ENCODE measurements around the gene MUC2. TPM values are rescaled to one million over a fixed set of nuclear protein-coding genes. Genes with fewer than 3 reads are reported as not detected.
A peak's percentile ranks its signal among the peaks of the same experiment; 100 is the strongest.

The MUC2 gene
- total RNA-seq, 1 experiment from 2014 or later: 0.04 TPM

DNA sequence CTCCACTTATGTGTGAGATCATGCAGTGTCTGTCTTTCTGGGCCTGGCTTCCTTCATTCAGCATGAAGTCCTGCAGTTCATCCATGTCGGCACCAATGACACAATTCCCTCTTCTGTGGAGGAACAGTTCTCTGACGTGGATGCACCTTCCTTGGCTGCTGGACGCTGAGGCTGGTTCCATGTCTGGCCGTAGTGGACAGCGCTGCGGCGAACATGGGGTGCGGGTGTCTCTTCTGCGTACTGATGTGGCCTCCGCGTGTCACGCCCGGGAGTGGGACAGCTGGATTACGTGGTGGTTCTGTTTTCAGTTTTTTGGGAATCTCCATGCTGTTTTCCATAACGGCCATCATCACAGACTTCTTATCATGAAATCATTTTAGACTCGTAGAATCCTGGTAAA is 16.9 kb upstream of the MUC2 start:
- Histone ChIP-seq H3K4me2 (no peak overlapping the region), H3K27ac (no peak overlapping the region), H4K20me1 (ENCODE audit: insufficient read depth) (no peaks in the 10 kb centered on the region), H3K36me3 (ENCODE audit: low read depth) (no peaks in the 10 kb centered on the region), H3K4me3 (no peak overlapping the region), H3F3A (ENCODE audit: insufficient read depth, low read depth) (peaks cover 10% of the 10 kb centered on the region; the same call in 1 of the 2 replicates), H2AFZ (no peak overlapping the region), H3K79me2 (ENCODE audit: low read depth) (no peaks in the 10 kb centered on the region), H3K4me1 (replicated peaks; ENCODE audit: insufficient read depth) (peaks cover 12% of the 10 kb centered on the region), H3K9me3 (ENCODE audit: insufficient read depth, low read depth) (no peaks in the 10 kb centered on the region), H3K9me2 (ENCODE audit: insufficient read depth) (no peaks in the 10 kb centered on the region), H3K27me3 (ENCODE audit: insufficient read depth, low read depth) (no peaks in the 10 kb centered on the region)
- ChIA-PET POLR2A (ENCODE audit: unreplicated experiment) (no interaction called here), CTCF (interaction anchor here (0.7 kb wide), 1 partner anchor 23 kb away, joined by 8 read pairs; no protein-coding TSS in a partner anchor)
- no TSS peak for BruUV-seq (replicated peaks)
- TF ChIP-seq, protein P1, sequence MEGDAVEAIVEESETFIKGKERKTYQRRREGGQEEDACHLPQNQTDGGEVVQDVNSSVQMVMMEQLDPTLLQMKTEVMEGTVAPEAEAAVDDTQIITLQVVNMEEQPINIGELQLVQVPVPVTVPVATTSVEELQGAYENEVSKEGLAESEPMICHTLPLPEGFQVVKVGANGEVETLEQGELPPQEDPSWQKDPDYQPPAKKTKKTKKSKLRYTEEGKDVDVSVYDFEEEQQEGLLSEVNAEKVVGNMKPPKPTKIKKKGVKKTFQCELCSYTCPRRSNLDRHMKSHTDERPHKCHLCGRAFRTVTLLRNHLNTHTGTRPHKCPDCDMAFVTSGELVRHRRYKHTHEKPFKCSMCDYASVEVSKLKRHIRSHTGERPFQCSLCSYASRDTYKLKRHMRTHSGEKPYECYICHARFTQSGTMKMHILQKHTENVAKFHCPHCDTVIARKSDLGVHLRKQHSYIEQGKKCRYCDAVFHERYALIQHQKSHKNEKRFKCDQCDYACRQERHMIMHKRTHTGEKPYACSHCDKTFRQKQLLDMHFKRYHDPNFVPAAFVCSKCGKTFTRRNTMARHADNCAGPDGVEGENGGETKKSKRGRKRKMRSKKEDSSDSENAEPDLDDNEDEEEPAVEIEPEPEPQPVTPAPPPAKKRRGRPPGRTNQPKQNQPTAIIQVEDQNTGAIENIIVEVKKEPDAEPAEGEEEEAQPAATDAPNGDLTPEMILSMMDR (conservative IDR thresholded peaks at IDR 0.05): no peak
- TF ChIP-seq EZH2 (IDR thresholded peaks at IDR 0.05; ENCODE audit: low read depth): no peak
- DNase-seq: no peak
- intact Hi-C loops (cut with micrococcal nuclease; ENCODE audit: unreplicated experiment): loop anchor here (10.0 kb wide), 1 partner anchor 57 kb away; no protein-coding TSS in a partner anchor

DNA sequence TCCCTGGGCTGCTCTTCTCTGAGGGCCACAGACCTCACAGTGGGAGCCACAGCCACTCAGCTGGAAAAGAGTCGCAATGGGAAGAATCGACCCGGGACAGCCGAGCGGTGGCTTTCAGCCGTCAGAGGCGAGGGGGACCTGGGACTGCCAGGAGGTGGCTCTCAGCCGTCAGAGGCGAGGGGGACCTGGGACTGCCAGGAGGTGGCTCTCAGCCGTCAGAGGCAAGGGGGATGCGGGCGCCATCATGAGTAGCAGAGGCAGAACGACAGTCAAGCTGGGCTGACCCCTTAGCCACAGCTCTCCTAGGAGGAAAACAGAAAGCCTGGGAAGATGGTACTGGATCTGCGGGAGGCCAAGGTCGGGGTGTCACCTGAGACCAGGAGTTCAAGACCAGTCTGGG is 14.9 kb upstream of the MUC2 start:
- Histone ChIP-seq H3K9me2 (ENCODE audit: insufficient read depth) (no peaks in the 10 kb centered on the region), H3K4me1 (replicated peaks; ENCODE audit: insufficient read depth) (peaks cover 12% of the 10 kb centered on the region), H3K4me3 (no peak overlapping the region), H3F3A (ENCODE audit: insufficient read depth, low read depth) (peaks cover 10% of the 10 kb centered on the region; the same call in 1 of the 2 replicates), H3K9me3 (ENCODE audit: insufficient read depth, low read depth) (no peaks in the 10 kb centered on the region), H2AFZ (no peak overlapping the region), H3K79me2 (ENCODE audit: low read depth) (no peaks in the 10 kb centered on the region), H3K4me2 (no peak overlapping the region), H4K20me1 (ENCODE audit: insufficient read depth) (no peaks in the 10 kb centered on the region), H3K27ac (no peak overlapping the region), H3K27me3 (ENCODE audit: insufficient read depth, low read depth) (no peaks in the 10 kb centered on the region), H3K36me3 (ENCODE audit: low read depth) (no peaks in the 10 kb centered on the region)
- ChIA-PET CTCF (no interaction called here), POLR2A (ENCODE audit: unreplicated experiment) (no interaction called here)
- no peak for DNase-seq
- no peak for TF ChIP-seq EZH2 (IDR thresholded peaks at IDR 0.05; ENCODE audit: low read depth)
- TF ChIP-seq, protein P1 (conservative IDR thresholded peaks at IDR 0.05): no peak
- intact Hi-C loops (cut with micrococcal nuclease; ENCODE audit: unreplicated experiment): loop anchor here (10.0 kb wide), 1 partner anchor 55 kb away; no protein-coding TSS in a partner anchor
- no TSS peak for BruUV-seq (replicated peaks)

GRCh38 chr11:1060410-1060809 is 14.3 kb upstream of the MUC2 start:
- BruUV-seq (replicated peaks): TSS peak; percentile 75
- CTCF ChIA-PET: no interaction called here
- Histone ChIP-seq H3K79me2 (ENCODE audit: low read depth) (no peaks in the 10 kb centered on the region), H3F3A (ENCODE audit: insufficient read depth, low read depth) (peaks cover 10% of the 10 kb centered on the region; the same call in 1 of the 2 replicates), H3K9me2 (ENCODE audit: insufficient read depth) (no peaks in the 10 kb centered on the region), H4K20me1 (ENCODE audit: insufficient read depth) (no peaks in the 10 kb centered on the region), H3K4me3 (no peak overlapping the region), H3K27me3 (ENCODE audit: insufficient read depth, low read depth) (no peaks in the 10 kb centered on the region), H3K4me2 (peak overlapping the region; percentile 55), H2AFZ (no peak overlapping the region), H3K36me3 (ENCODE audit: low read depth) (no peaks in the 10 kb centered on the region), H3K4me1 (replicated peaks; ENCODE audit: insufficient read depth) (peaks cover 12% of the 10 kb centered on the region), H3K27ac (peak overlapping the region; percentile 67), H3K9me3 (ENCODE audit: insufficient read depth, low read depth) (no peaks in the 10 kb centered on the region)
- POLR2A ChIA-PET (ENCODE audit: unreplicated experiment): interaction anchor here (0.6 to 0.7 kb wide), 2 partner anchors 33 to 226 kb away, joined by 3 read pairs; no protein-coding TSS in a partner anchor
- no peak for DNase-seq
- intact Hi-C loops (cut with micrococcal nuclease; ENCODE audit: unreplicated experiment): no loop called here
- TF ChIP-seq, protein P1 (conservative IDR thresholded peaks at IDR 0.05): no peak
- TF ChIP-seq EZH2 (IDR thresholded peaks at IDR 0.05; ENCODE audit: low read depth): no peak

Measured in PC-9 (cell line).